Ovary (tissue), 9 donors: ENCODE measurements around the gene BRSK2. TPM values are rescaled to one million over a fixed set of nuclear protein-coding genes. Genes with fewer than 3 reads are reported as not detected.

Experiments
- DNase-seq, 5 donors: peaks; one replicate each; pipeline ENCODE4 v3.0.0-alpha.2; 2019 to 2020
- H3K27ac ChIP-seq, 2 donors: fragments of 200-600 bp; one replicate each; pipeline versions ENCODE4 v1.5.1 to v1.8.0; 2019 to 2022
- H3K27me3 ChIP-seq: fragments of 200-600 bp; one replicate; pipeline ENCODE4 v1.8.0; 2022
- H3K36me3 ChIP-seq: fragments of 200-600 bp; sonication (generic); one replicate; pipeline ENCODE4 v1.5.1; 2019
- H3K4me1 ChIP-seq: one replicate; pipeline ENCODE4 v1.8.1; 2013; ENCODE audit warnings: mild to moderate bottlenecking, moderate library complexity; ENCODE audit not compliant: insufficient read depth
- H3K4me3 ChIP-seq: fragments of 200-600 bp; sonication (generic); one replicate; pipeline ENCODE4 v1.5.1; 2017
- H3K9me3 ChIP-seq, 2 donors: fragments of 200-600 bp in 1 of 2; sonication (generic) in 1 of 2; one replicate each; pipeline versions ENCODE4 v1.5.1 to v1.8.1; 2013 to 2019; ENCODE audit warnings: mild to moderate bottlenecking in 1 of 2, moderate library complexity in 1 of 2
- CTCF ChIP-seq, 3 donors: fragments of 450-650 bp in 2 of 3; fragments of 200-600 bp in 1 of 3; IDR thresholded peaks; one replicate each; pipeline versions ENCODE4 v1.5.1 to v1.8.0; 2016 to 2022; ENCODE audit warnings: antibody characterized with exemption in 3 of 3, mild to moderate bottlenecking in 1 of 3
- EP300 ChIP-seq: sonication (generic); formaldehyde crosslinking; IDR thresholded peaks from one replicate; pipeline ENCODE4 v1.6.1; 2017; ENCODE audit warnings: antibody characterized with exemption
- POLR2A ChIP-seq: fragments of 450-650 bp; IDR thresholded peaks from one replicate; pipeline ENCODE4 v1.6.1; 2017; ENCODE audit warnings: antibody characterized with exemption, mild to moderate bottlenecking, moderate library complexity
- WGBS, 3 donors: extraction: QIAGEN DNeasy Blood & Tissue Kit in 1 of 3; methylation state at CpG; one replicate each; pipeline versions ENCODE4 v1.1.5 to v1.1.7; 2013 to 2017; 5-methylcytosine and 5-hydroxymethylcytosine counted together
- intact Hi-C, 4 donors: fragments of 100-400 bp; cut with DNase I; formaldehyde crosslinking; loops; one replicate each; pipeline versions ENCODE4 v1.11.0 to v1.15.1; 2022 to 2023
- polyA plus RNA-seq, 2 donors: library from polyadenylated mRNA; stranded (reverse); fragments of 200-250 nt in 1 of 2; fragments of 350-450 nt in 1 of 2; fragmentation: Illumina TruSeq in 1 of 2; extraction: RNeasy Lipid Tissue Mini Kit (QIAGEN cat#74804) in 1 of 2; gene quantifications; one replicate each; pipeline ENCODE4 v1.2.3, GENCODE V29; 2013 to 2014
- total RNA-seq, 7 donors: library from RNA; depleted of rRNA in 2 of 7; stranded (reverse); fragments of >200 nt in 2 of 7; fragmentation: NEBNext Ultra II Directional in 3 of 7; extraction: Animal tissue kit (Norgen Biotek cat#: 25700) in 3 of 7; gene quantifications; one replicate each; pipeline versions ENCODE4 v1.1.0 to v1.2.4, GENCODE V29; 2016 to 2023
- donor health status: DM: no; HTN: no; CAD: no; lungs with moderate emphysema.
- donor health status: DM: no; HTN: no; CAD: no.
- donor health status: Bipolar disorder and iron deficiency.
- donor health status: DM: yes; HTN: yes; CAD: no.
- donor health status: DM: no; HTN: no; CAD: no.
- donor health status: DM: yes; HTN: yes; CAD: no.

The BRSK2 gene
- total and polyA plus RNA-seq, 9 donors, result 0.22 to 1.5 (median 0.52) TPM

- TF ChIP-seq EP300, result no peak
- TF ChIP-seq CTCF (IDR thresholded peaks at IDR 0.05), result no peak
- TF ChIP-seq POLR2A, result no peak
- H3K4me1 ChIP-seq, result no peaks in the 10 kb centered on the region
- DNase-seq, result no peak
- H3K27ac ChIP-seq, result no peak overlapping the region
- intact Hi-C loops, result no loop called here
- H3K9me3 ChIP-seq, result no peaks in the 10 kb centered on the region
- WGBS, 3 donors, result 43 to 59% (median 44%) methylated on average over 22 of the region's 22 CpGs
- no peaks in the 10 kb centered on the region for H3K36me3 ChIP-seq
- H3K27me3 ChIP-seq, result no peaks in the 10 kb centered on the region
- no peak overlapping the region for H3K4me3 ChIP-seq
Observed at GRCh38 chr11:1373536-1374214, 16.1 kb upstream of the BRSK2 start.

GRCh38 chr11:1375161-1375954 lies 14.4 kb upstream of the BRSK2 start:
- no peaks in the 10 kb centered on the region for H3K9me3 ChIP-seq
- no peak overlapping the region for H3K27ac ChIP-seq
- H3K4me3 ChIP-seq, result no peak overlapping the region
- H3K4me1 ChIP-seq, result no peaks in the 10 kb centered on the region
- H3K36me3 ChIP-seq, result no peaks in the 10 kb centered on the region
- H3K27me3 ChIP-seq, result no peaks in the 10 kb centered on the region
- intact Hi-C loops, result no loop called here
- DNase-seq, result no peak
- 86 to 88% (median 88%) methylated on average over 25 of the region's 25 CpGs for WGBS, 3 donors
- TF ChIP-seq POLR2A (no peak), CTCF (IDR thresholded peaks at IDR 0.05) (no peak), EP300 (no peak)

GRCh38 chr11:1375955-1376258 lies 13.8 kb upstream of the BRSK2 start:
- TF ChIP-seq EP300, result no peak
- TF ChIP-seq POLR2A, result no peak
- no peak for TF ChIP-seq CTCF (IDR thresholded peaks at IDR 0.05)

GRCh38 chr11:1377231-1377780 lies 12.4 kb upstream of the BRSK2 start:
- Histone ChIP-seq H3K36me3 (no peaks in the 10 kb centered on the region), H3K4me1 (no peaks in the 10 kb centered on the region), H3K4me3 (no peak overlapping the region), H3K27ac (no peak overlapping the region), H3K27me3 (no peaks in the 10 kb centered on the region), H3K9me3 (no peaks in the 10 kb centered on the region)
- DNase-seq, result no peak
- no peak for TF ChIP-seq CTCF (IDR thresholded peaks at IDR 0.05)
- no peak for TF ChIP-seq POLR2A
- no peak for TF ChIP-seq EP300
- WGBS, 3 donors, result 60 to 65% (median 61%) methylated on average over 14 of the region's 14 CpGs
- intact Hi-C loops, result no loop called here

More at GRCh38 chr11:1375955-1376258, 13.8 kb upstream of the BRSK2 start:
- intact Hi-C loops, result no loop called here
- Histone ChIP-seq H3K9me3 (no peaks in the 10 kb centered on the region), H3K27me3 (no peaks in the 10 kb centered on the region), H3K4me3 (no peak overlapping the region), H3K36me3 (no peaks in the 10 kb centered on the region), H3K27ac (no peak overlapping the region), H3K4me1 (no peaks in the 10 kb centered on the region)
- WGBS, 3 donors, result 75 to 92% (median 86%) methylated on average over 17 of the region's 17 CpGs
- DNase-seq, result no peak
